HG03175 (cell line): Measurements from ENCODE around the gene TRPM8.
"Not testable (repeated sequence)": the region's sequence is repeated elsewhere in the genome, so short reads cannot be mapped to it uniquely, and the experiment has no call there.

ENCODE experiments used
- ATAC-seq: cut with Tn5 transposase; IDR thresholded peaks from one replicate; pipeline ENCODE4 v1.9.1; 2021; ENCODE audit warnings: mild to moderate bottlenecking, moderate library complexity; ENCODE audit not compliant: unreplicated experiment

The TRPM8 gene

GRCh38 chr2:233936089-233936488 is 18.9 kb downstream of the TRPM8 start:
- no peak for ATAC-seq

- ATAC-seq, result no peak
Observed at GRCh38 chr2:233938676-233939370, 21.6 kb downstream of the TRPM8 start.

GRCh38 chr2:233940376-233941276 is 23.5 kb downstream of the TRPM8 start:
- no peak for ATAC-seq

DNA sequence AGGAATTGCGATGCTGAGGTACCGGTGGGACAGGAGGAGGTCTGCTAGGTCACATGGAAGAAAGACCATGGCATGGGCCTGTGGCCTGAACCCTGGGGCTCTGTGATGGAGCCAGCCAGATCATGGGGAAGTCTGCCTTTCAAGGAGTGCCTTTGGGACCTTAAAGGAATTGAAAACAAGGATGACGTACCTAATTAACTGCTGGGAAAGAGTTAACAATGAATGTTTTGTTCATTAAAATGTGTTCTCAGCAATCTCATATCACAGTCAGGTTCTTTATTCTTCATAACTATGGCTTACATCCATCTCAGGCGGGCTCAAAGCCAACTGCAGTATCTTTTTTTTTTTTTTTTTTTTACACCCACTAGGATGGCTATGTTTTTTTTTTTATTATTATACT is 25.6 kb downstream of the TRPM8 start:
- no peak for ATAC-seq

DNA sequence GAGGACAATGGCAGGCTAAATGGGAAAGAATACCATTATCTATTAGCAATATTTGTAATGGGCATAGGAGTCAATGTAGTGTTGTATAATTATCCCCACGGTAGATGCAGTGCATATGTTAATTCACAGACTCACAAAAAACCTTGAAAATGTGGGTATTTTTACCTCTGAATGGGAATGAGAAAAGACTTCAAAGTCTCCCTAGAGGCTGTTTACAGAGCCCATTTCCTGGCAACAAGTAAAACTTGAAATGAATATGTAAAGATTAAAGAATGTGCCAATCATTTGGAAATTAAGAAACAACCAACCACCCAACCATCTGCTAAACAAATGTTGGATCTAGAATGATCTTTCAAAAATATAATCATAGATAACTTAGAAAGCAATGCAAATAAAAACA is 27.1 kb downstream of the TRPM8 start:
- no peak for ATAC-seq

GRCh38 chr2:233944722-233945121 is 27.5 kb downstream of the TRPM8 start:
- no peak for ATAC-seq

- no peak for ATAC-seq
Observed at GRCh38 chr2:233945146-233945545, 28.0 kb downstream of the TRPM8 start.

DNA sequence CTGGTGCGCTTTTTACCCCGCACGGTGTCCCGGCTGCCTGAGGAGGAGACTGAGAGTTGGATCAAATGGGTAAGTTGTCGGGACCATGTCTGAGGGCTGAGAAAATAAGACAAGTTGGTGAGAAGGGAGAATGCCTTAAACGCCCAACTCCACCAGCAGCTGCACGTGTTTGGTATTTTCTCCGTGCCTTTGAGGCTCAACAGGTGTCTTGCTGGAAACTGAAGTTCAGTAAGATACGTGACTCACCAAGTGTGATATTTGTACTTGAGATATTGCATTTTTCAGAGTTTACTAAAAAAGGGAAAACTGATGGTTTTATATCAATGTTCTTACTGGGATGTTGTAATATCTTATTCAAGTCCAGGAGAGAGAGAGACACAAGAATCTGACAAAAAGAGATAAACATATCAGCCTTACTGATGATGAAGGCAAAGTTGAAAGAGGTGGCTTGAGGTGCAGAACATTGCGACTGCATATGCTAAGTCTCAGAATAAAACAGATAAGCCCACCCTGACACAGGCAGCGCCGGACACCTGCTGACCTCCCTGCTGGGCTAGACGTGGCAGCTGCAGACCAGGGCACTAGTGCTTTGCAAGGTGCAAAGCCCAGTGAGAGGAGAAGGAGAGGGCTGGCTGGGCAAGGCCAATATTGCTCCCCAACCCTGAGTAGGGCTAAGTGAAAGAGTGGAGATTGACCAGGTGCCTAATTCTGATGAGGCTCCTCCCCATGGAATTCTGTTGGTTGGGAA is 33.1 kb downstream of the TRPM8 start:
- no peak for ATAC-seq

- no peak for ATAC-seq
Observed at GRCh38 chr2:233952335-233952734, 35.2 kb downstream of the TRPM8 start.

GRCh38 chr2:233953087-233953801 is 36.1 kb downstream of the TRPM8 start:
- no peak for ATAC-seq

DNA sequence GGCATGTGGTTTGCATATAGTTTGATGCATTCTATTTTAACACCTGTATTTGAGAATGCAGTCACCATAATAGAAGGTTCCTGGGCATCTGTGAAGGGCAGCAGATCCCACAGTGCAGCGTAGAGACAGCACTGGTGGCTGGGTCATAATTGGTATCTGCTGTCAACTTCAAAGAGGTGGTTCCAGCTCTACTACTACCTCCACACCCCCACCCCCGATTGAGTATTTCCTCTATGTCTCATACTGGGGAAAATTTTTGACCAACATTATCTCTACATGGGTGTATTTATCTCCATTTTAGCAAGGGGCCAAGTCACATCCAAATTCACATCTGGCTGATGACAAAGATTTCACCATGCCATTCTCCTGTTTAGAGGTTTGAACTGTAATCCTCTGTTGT is 43.0 kb downstream of the TRPM8 start:
- no peak for ATAC-seq

DNA sequence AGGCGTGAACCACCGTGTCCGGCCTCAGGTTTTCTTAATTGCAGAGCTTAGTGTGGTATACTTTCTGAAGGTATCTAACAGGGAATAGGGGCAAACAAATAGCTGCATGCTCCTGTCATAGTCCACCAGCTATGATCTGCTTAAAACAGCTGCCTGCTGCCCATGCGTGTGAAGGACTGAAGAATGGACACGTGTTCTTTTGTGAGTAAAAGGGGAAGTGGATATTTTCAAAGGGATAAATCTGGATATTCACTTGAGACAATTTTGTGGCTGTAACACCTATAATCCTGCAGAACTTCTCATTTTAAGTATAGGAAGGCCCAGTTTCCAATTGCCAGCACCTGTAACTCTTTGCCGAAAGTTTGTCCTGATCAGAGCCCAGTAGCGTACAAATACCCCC is 44.7 kb downstream of the TRPM8 start:
- ATAC-seq, result no peak

DNA sequence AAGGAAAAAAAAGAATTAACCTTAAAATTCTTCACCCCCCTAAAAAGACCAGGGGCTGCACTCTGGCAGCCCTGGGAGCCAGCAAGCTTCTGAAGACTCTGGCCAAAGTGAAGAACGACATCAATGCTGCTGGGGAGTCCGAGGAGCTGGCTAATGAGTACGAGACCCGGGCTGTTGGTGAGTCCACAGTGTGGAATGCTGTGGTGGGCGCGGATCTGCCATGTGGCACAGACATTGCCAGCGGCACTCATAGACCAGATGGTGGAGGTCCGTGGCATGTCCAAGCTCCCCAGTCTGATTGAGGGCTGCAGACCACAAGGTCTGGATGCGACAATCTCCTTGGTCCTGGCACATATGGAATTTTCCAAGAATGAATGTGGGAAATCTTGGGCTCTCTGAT is 47.4 kb downstream of the TRPM8 start:
- no peak for ATAC-seq

DNA sequence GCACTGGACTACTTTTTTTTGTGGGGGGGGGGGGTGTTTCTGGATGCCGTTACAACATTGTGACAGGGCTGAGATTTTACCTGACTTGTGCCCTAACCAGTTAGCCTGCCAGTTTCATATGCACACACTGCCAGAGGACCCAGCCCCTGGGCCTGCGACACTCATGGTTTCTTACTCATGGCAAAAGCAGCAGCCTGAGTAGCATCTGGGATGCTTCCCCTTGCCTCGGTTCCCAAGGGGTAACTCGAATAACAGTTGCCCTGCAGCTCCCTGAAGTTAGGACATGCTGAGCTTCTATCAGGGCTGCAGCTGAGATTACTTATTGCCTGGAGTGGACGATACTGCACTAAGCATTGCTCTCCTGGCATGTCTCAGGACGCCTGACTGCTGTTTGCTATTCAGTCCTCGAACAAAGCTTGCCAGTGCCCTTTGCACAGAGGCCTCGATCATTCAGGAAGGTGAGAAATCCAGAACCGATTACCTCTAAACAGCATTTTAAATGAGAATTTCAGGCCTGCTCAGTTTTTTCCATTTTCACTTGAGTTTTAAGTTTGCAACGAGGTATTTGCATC is 47.9 kb downstream of the TRPM8 start:
- no peak for ATAC-seq

DNA sequence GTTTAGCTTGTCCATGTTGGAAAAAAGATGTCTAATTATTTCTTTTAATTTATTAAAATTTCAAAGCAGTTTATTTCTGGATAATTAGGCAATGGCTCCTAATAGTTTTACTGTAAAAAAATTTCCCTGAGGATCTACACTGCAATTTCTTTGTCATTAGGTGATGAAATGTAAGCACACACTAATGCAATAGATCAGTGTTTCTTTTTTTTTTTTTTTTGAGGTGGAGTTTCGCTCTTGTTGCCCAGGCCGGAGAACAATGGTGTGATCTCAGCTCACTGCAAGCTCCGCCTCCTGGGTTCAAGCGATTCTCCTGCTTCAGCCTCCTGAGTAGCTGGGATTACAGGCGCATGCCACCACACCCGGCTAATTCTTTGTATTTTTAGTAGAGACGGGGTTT is 48.5 kb downstream of the TRPM8 start:
- not testable (repeated sequence) for ATAC-seq

- ATAC-seq, result no peak
Observed at GRCh38 chr2:233966388-233966787, 49.2 kb downstream of the TRPM8 start.

GRCh38 chr2:233967164-233967563 is 50.0 kb downstream of the TRPM8 start:
- no peak for ATAC-seq

DNA sequence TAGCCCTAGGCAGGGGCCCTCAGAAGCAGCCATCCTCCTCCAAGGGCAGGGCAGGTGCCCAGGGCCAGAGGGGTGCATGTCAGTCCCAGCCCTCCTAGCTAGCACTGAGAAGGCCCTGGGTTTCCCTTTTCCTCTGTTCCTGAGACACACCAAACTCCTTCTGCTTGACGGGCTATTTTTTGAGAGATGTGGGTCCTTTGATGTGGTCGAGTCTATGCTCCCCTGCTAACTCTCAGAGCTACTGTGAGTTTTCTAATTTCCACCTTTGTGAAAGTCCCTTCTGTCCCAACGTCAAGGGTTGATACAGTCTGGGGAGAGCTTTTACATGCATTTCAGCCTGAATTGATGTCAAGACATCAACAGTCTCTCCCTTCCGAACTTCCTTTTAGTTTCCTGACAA is 51.4 kb downstream of the TRPM8 start:
- no peak for ATAC-seq

DNA sequence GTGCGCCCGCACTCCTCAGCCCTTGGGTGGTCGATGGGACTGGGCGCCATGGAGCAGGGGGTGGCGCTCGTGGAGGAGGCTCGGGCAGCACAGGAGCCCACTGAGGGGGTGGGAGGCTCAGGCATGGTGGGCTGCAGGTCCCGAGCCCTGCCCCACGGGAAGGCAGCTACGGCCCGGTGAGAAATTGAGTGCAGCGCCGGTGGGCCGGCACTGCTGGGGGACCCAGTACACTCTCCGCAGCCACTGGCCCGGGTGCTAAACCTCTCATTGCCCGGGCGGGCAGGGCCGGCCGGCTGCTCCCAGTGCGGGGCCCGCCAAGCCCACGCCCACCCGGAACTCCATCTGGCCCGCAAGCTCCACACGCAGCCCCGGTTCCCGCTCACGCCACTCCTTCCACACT is 55.3 kb downstream of the TRPM8 start:
- not testable (repeated sequence) for ATAC-seq

- no peak for ATAC-seq
Observed at GRCh38 chr2:233972941-233973575, 55.9 kb downstream of the TRPM8 start.
